K562 (cell line): ENCODE results near the gene FAM200B. TPM values are rescaled to one million over a fixed set of nuclear protein-coding genes. Genes with fewer than 3 reads are reported as not detected.

ENCODE experiments used
- BRD4 ChIP-seq: fragments of 200-600 bp; sonication (generic); IDR thresholded peaks from 2 replicates; pipeline ENCODE4 v1.6.1; 2017; ENCODE audit warnings: inconsistent platforms
- CBX2 ChIP-seq: fragments of 200-600 bp; sonication (generic); IDR thresholded peaks from one replicate; pipeline ENCODE4 v1.6.1; 2012; ENCODE audit warnings: mild to moderate bottlenecking, low read length, inconsistent platforms; ENCODE audit not compliant: insufficient read depth, poor library complexity, severe bottlenecking
- GABPB2 ChIP-seq: fragments of 250-450 bp; sonication (Bioruptor Pico); conservative IDR thresholded peaks from 2 replicates; pipeline ENCODE4 v1.5.1; 2021; ENCODE audit warnings: mild to moderate bottlenecking
- JUNB ChIP-seq: fragments of 450-650 bp; formaldehyde crosslinking; conservative IDR thresholded peaks from 2 replicates; pipeline ENCODE4 v1.4.0; 2020; ENCODE audit warnings: mild to moderate bottlenecking
- MCM3 ChIP-seq: fragments of 450-650 bp; IDR thresholded peaks from 2 replicates; pipeline ENCODE4 v1.6.1; 2016
- MECOM ChIP-seq: fragments of 250-450 bp; sonication (Bioruptor Pico); IDR thresholded peaks from 2 replicates; pipeline ENCODE4 v1.8.0; 2022; ENCODE audit warnings: inconsistent platforms
- NR3C1 ChIP-seq: sonication (generic); formaldehyde crosslinking; IDR thresholded peaks from 2 replicates; pipeline ENCODE4 v1.8.1; 2022; ENCODE audit warnings: missing genetic modification reagents
- PCBP1 ChIP-seq: fragments of 200-400 bp; formaldehyde crosslinking; IDR thresholded peaks from 2 replicates; pipeline ENCODE4 v1.6.1; 2018; ENCODE audit warnings: mild to moderate bottlenecking, low read depth, low read length; ENCODE audit not compliant: poor library complexity, severe bottlenecking
- PML ChIP-seq: IDR thresholded peaks from 2 replicates; pipeline ENCODE4 v1.6.1; 2012; ENCODE audit warnings: low read length, inconsistent platforms
- POLR3G ChIP-seq: IDR thresholded peaks from 2 replicates; pipeline ENCODE4 v1.6.1; 2011; ENCODE audit not compliant: insufficient read length, insufficient replicate concordance; ENCODE audit errors: extremely low read depth
- PREB ChIP-seq: sonication (generic); formaldehyde crosslinking; IDR thresholded peaks from 2 replicates; pipeline ENCODE4 v1.8.1; 2023; ENCODE audit warnings: mild to moderate bottlenecking, missing genetic modification reagents
- PTRF ChIP-seq: fragments of 450-650 bp; IDR thresholded peaks from 2 replicates; pipeline ENCODE4 v1.6.1; 2016; ENCODE audit warnings: mild to moderate bottlenecking, missing genetic modification characterization, missing compliant biosample characterization
- RBM22 ChIP-seq: fragments of 200-400 bp; formaldehyde crosslinking; IDR thresholded peaks from 2 replicates; pipeline ENCODE4 v1.6.1; 2018; ENCODE audit warnings: low read length, low read depth; ENCODE audit not compliant: poor library complexity, severe bottlenecking
- RNF2 ChIP-seq: sonication (generic); IDR thresholded peaks from 2 replicates; pipeline ENCODE4 v1.6.1; 2016
- SMARCB1 ChIP-seq: IDR thresholded peaks from 2 replicates; pipeline ENCODE4 v1.6.1; 2011; ENCODE audit warnings: improper control_type of control experiment, low read depth; ENCODE audit not compliant: insufficient read length
- TFAP4 ChIP-seq: sonication (generic); formaldehyde crosslinking; IDR thresholded peaks from 2 replicates; pipeline ENCODE4 v1.8.0; 2022; ENCODE audit warnings: missing genetic modification reagents, mild to moderate bottlenecking, moderate library complexity, borderline replicate concordance
- USF2 ChIP-seq: sonication (generic); formaldehyde crosslinking; IDR thresholded peaks from 2 replicates; pipeline ENCODE4 v1.5.0; 2020; ENCODE audit warnings: missing genetic modification reagents
- XRCC4 ChIP-seq: IDR thresholded peaks from one replicate; pipeline ENCODE4 v1.6.1; 2011; ENCODE audit not compliant: insufficient read depth, insufficient read length; ENCODE audit errors: extremely low read depth
- ZBTB9 ChIP-seq: fragments of 450-650 bp; formaldehyde crosslinking; IDR thresholded peaks from 2 replicates; pipeline ENCODE4 v1.4.0; 2020; ENCODE audit warnings: mild to moderate bottlenecking, moderate library complexity
- ZEB2 ChIP-seq: fragments of 450-650 bp; IDR thresholded peaks from 2 replicates; pipeline ENCODE4 v1.6.1; 2016
- ZNF175 ChIP-seq: fragments of 200-800 bp; sonication (Bioruptor generic); IDR thresholded peaks from 2 replicates; pipeline ENCODE4 v1.6.1; 2016; ENCODE audit warnings: low read depth, mild to moderate bottlenecking, missing genetic modification characterization, missing compliant biosample characterization
- ZNF280B ChIP-seq: fragments of 250-450 bp; sonication (Bioruptor Pico); IDR thresholded peaks from 2 replicates; pipeline ENCODE4 v1.5.1; 2021; ENCODE audit warnings: mild to moderate bottlenecking
- ZNF408 ChIP-seq: fragments of 250-450 bp; sonication (Bioruptor Pico); IDR thresholded peaks from 2 replicates; pipeline ENCODE4 v1.4.0; 2020; ENCODE audit warnings: low read depth, mild to moderate bottlenecking, moderate library complexity
- ZNF707 ChIP-seq: fragments of 250-450 bp; sonication (Bioruptor Pico); conservative IDR thresholded peaks from 2 replicates; pipeline ENCODE4 v1.8.0; 2022; ENCODE audit warnings: inconsistent platforms, mild to moderate bottlenecking, moderate library complexity
- polyA plus RNA-seq, 8 experiments: library from polyadenylated mRNA; depleted of rRNA in 4 of 8; stranded (reverse) in 5 of 8; unstranded in 3 of 8; fragments of >200 nt; fragmentation: Nextera tagmentation in 2 of 8; fragmentation: Illumina TruSeq in 1 of 8; extraction: Ambion mirVana in 2 of 8; extraction: Trizol in 1 of 8; gene quantifications; 2 replicates each; pipeline versions ENCODE4 v1.2.1 to v1.2.3, GENCODE V29; 2011 to 2014; ENCODE audit warnings: inconsistent platforms in 1 of 8, missing spikeins in 1 of 8
- total RNA-seq, 7 experiments: library from RNA; depleted of rRNA in 6 of 7; stranded (reverse); fragments of >200 nt in 6 of 7; fragmentation: Illumina TruSeq in 2 of 7; extraction: Trizol in 2 of 7; gene quantifications; 2 replicates each; pipeline versions ENCODE4 v1.2.1 to v1.2.3, GENCODE V29; 2011 to 2021; ENCODE audit warnings: low replicate concordance in 1 of 7

Gene FAM200B
- total and polyA plus RNA-seq, 9 of the 15 experiments (the other 6 are each of a cell fraction or from before 2014, with no cell fraction given): 17.4 to 48.0 (median 25.5) TPM

- TF ChIP-seq GABPB2 (CRISPR knock-in tag) (no peak), MECOM (CRISPR knock-in tag) (no peak), ZNF280B (CRISPR knock-in tag) (no peak), ZNF175 (CRISPR knock-in tag) (no peak), POLR3G (no peak), PTRF (tag) (no peak), ZBTB9 (no peak), SMARCB1 (no peak), USF2 (no peak), ZNF408 (CRISPR knock-in tag) (no peak), NR3C1 (CRISPR knock-in tag) (no peak), PREB (CRISPR knock-in tag) (no peak), RBM22 (no peak), PCBP1 (peak; percentile 45), ZNF707 (CRISPR knock-in tag) (no peak; the same call in 1 of the 2 replicates), JUNB (no peak), BRD4 (no peak), XRCC4 (no peak), TFAP4 (peak; percentile 82), ZEB2 (0 out of 2 replicates have a peak, but pooled peaks have one; percentile 24), PML (peak; percentile 85), MCM3 (no peak), CBX2 (no peak), RNF2 (peak; percentile 73)
Measured at GRCh38 chr4:15681372-15682241, at the start of gene FAM200B (continued).
